ENCODE results near the gene SRC. TPM values are rescaled to one million over a fixed set of nuclear protein-coding genes. Genes with fewer than 3 reads are reported as not detected.
A peak's percentile ranks its signal among the peaks of the same experiment; 100 is the strongest.

The SRC gene
- total and polyA plus RNA-seq, 2 of the 8 experiments (the other 6 are each of a cell fraction or from before 2014, with no cell fraction given): 27.6 to 28.8 TPM

- Histone ChIP-seq H4K91ac (replicated peaks; ENCODE audit: insufficient read length, low read length) (no peak overlapping the region), H2BK12ac (ENCODE audit: low read depth, low read length) (no peak overlapping the region), H2BK15ac (ENCODE audit: low read length) (no peak overlapping the region), H2AK5ac (ENCODE audit: low read depth, low read length) (no peak overlapping the region), H3K4me1 (replicated peaks in 1 of 4; ENCODE audit: control insufficient read depth in 3 of 4, insufficient read depth in 4 of 4, low read length in 3 of 4) (peaks cover 0 to 14% (median 4%) of the 10 kb centered on the region in 4 experiments; a peak in 5 of 7 replicates), H4K5ac (ENCODE audit: insufficient read length, low read depth, low read length) (no peak overlapping the region), H3K18ac (ENCODE audit: extremely low read depth, low read length) (no peak overlapping the region), H3K27ac (ENCODE audit: low read depth, low read length) (no peak overlapping the region), H3K9me3 (ENCODE audit: insufficient read depth in 2 of 2, low read depth in 1 of 2, low read length in 1 of 2) (no peaks in the 10 kb centered on the region), H3K4me2 (ENCODE audit: insufficient read depth in 1 of 2, low read depth in 2 of 2, low read length in 2 of 2) (no peak overlapping the region), H3K23me2 (ENCODE audit: low read depth, low read length) (no peaks in the 10 kb centered on the region), H3K4ac (replicated peaks; ENCODE audit: insufficient read length, low read depth, low read length) (no peak overlapping the region), H3K4me3 (ENCODE audit: extremely low read depth in 1 of 4, insufficient read depth in 2 of 4, low read depth in 3 of 4, low read length in 4 of 4) (no peak overlapping the region), H3K27me3 (replicated peaks in 1 of 4; ENCODE audit: control insufficient read depth in 3 of 4, extremely low read depth in 1 of 4, insufficient read depth in 3 of 4, low read length in 3 of 4) (no peaks in the 10 kb centered on the region), H2AFZ (ENCODE audit: low read length) (no peak overlapping the region), H3K79me2 (ENCODE audit: control insufficient read depth in 1 of 2, insufficient read depth in 2 of 2, low read length in 2 of 2) (no peaks in the 10 kb centered on the region), H2BK5ac (ENCODE audit: low read depth, low read length) (peak overlapping the region; percentile 44; the same call in 1 of the 2 replicates), H3K14ac (ENCODE audit: insufficient read length) (no peak overlapping the region), H3K36me3 (ENCODE audit: control insufficient read depth in 2 of 4, insufficient read depth in 4 of 4, low read length in 3 of 4) (peaks cover 0 to 10% (median 2%) of the 10 kb centered on the region in 4 experiments; a peak in 3 of 8 replicates), H3K56ac (replicated peaks; ENCODE audit: insufficient read length, low read depth, low read length) (no peak overlapping the region), H3K9ac (replicated peaks in 1 of 4; ENCODE audit: extremely low read depth in 1 of 4, low read depth in 3 of 4, low read length in 3 of 4) (no peak overlapping the region), H4K8ac (ENCODE audit: extremely low read depth, insufficient read depth, low read length) (no peak overlapping the region), H2BK120ac (replicated peaks; ENCODE audit: low read depth, low read length) (no peak overlapping the region), H3K79me1 (ENCODE audit: low read depth, low read length) (peaks cover 2% of the 10 kb centered on the region; the same call in 1 of the 2 replicates), H2BK20ac (ENCODE audit: low read length) (no peak overlapping the region), H4K20me1 (replicated peaks in 1 of 2; ENCODE audit: control insufficient read depth in 1 of 2, insufficient read depth in 2 of 2, low read length in 2 of 2) (peaks cover 0 to 2% of the 10 kb centered on the region in 2 experiments), H3K23ac (ENCODE audit: insufficient read length) (no peak overlapping the region)
- FAIRE-seq (no peak), DNase-seq (ENCODE audit: low read depth in 1 of 2, low spot score in 2 of 2) (no peak)
- TF ChIP-seq BCL11A (IDR thresholded peaks at IDR 0.05; ENCODE audit: low read depth in 2 of 2, low read length in 2 of 2) (no peak), RNF2 (IDR thresholded peaks at IDR 0.05; ENCODE audit: borderline replicate concordance, low read depth, low read length, missing control alignments, poor library complexity, severe bottlenecking) (no peak), CEBPB (IDR thresholded peaks at IDR 0.05; ENCODE audit: low read depth, low read length) (no peak)
- ChIA-PET POLR2A (ENCODE audit: partially characterized antibody) (interaction anchor here (1.0 to 2.0 kb wide), 3 partner anchors 12 to 134 kb away, joined by 3 to 6 read pairs (median 3); partner anchors contain the start of gene NNAT), CTCF (ENCODE audit: partially characterized antibody) (interaction anchor here (0.7 to 3.7 kb wide), 11 partner anchors 9 to 147 kb away, joined by 3 to 13 read pairs (median 3); no protein-coding TSS in a partner anchor)
- 92% methylated on average over 9 of the region's 9 CpGs; no CpG with 5 or more reads in 1 of the 2 experiments for WGBS, 2 experiments (ENCODE audit: extremely low coverage in 1 of 2, insufficient coverage in 1 of 2, insufficient read length in 1 of 2, insufficient replicate concordance in 2 of 2, low coverage in 1 of 2, low lambda C conversion rate in 2 of 2, missing lambda C conversion rate in 1 of 2)
Measured at GRCh38 chr20:37390503-37390890, 44.6 kb downstream of the SRC start.

Data from H1 (cell line).